Testis (tissue), 3 donors: ENCODE measurements around the gene BPIFA2. TPM values are rescaled to one million over a fixed set of nuclear protein-coding genes. Genes with fewer than 3 reads are reported as not detected.

Experiments used
- DNase-seq: peaks from one replicate; pipeline ENCODE4 v3.0.0-alpha.2; 2019
- H3K27ac ChIP-seq, 2 donors: fragments of 200-600 bp; sonication (generic); one replicate each; pipeline ENCODE4 v1.5.1; 2019
- H3K27me3 ChIP-seq: fragments of 200-600 bp; sonication (generic); one replicate; pipeline ENCODE4 v1.5.1; 2019
- H3K36me3 ChIP-seq: fragments of 200-600 bp; sonication (generic); one replicate; pipeline ENCODE4 v1.5.1; 2017; ENCODE audit warnings: low read depth; ENCODE audit errors: missing control alignments
- H3K4me1 ChIP-seq: fragments of 200-600 bp; sonication (generic); one replicate; pipeline ENCODE4 v1.5.1; 2019
- H3K4me3 ChIP-seq, 2 donors: fragments of 200-600 bp; sonication (generic); one replicate each; pipeline ENCODE4 v1.5.1; 2017 to 2019
- H3K9me3 ChIP-seq: fragments of 200-600 bp; sonication (generic); one replicate; pipeline ENCODE4 v1.5.1; 2017
- CTCF ChIP-seq, 3 experiments: fragments of 450-650 bp in 2 of 3; fragments of 200-600 bp in 1 of 3; sonication (generic) in 1 of 3; IDR thresholded peaks; one replicate each; pipeline ENCODE4 v1.5.1; 2016 to 2019; ENCODE audit warnings: antibody characterized with exemption in 3 of 3, mild to moderate bottlenecking in 2 of 3, moderate library complexity in 1 of 3
- POLR2A ChIP-seq: fragments of 450-650 bp; IDR thresholded peaks from one replicate; pipeline ENCODE4 v1.6.1; 2017; ENCODE audit warnings: antibody characterized with exemption, mild to moderate bottlenecking, moderate library complexity
- WGBS, 2 donors: methylation state at CpG; one replicate each; pipeline ENCODE4 v1.1.5; 2018; 5-methylcytosine and 5-hydroxymethylcytosine counted together
- intact Hi-C: fragments of 100-400 bp; cut with DNase I; formaldehyde crosslinking; loops from one replicate; pipeline ENCODE4 v1.15.1; 2023; ENCODE audit warnings: low total_unique reads
- polyA plus RNA-seq: library from polyadenylated mRNA; stranded (reverse); fragments of 350-450 nt; fragmentation: Illumina TruSeq; extraction: RNeasy Lipid Tissue Mini Kit (QIAGEN cat#74804); gene quantifications from one replicate; pipeline ENCODE4 v1.2.3, GENCODE V29; 2014; ENCODE audit warnings: low read depth, low replicate concordance; ENCODE audit not compliant: insufficient read depth
- total RNA-seq, 2 donors: library from RNA; depleted of rRNA; stranded (reverse); fragments of >200 nt; gene quantifications; one replicate each; pipeline ENCODE4 v1.2.3, GENCODE V29; 2016

The BPIFA2 gene
- total and polyA plus RNA-seq, 3 donors from 2014 or later = 1.3 to 1.4 TPM; not detected in 1

GRCh38 chr20:33172781-33173180, 4.8 kb downstream of the BPIFA2 start:
- Histone ChIP-seq H3K27ac (no peak overlapping the region), H3K36me3 (no peaks in the 10 kb centered on the region), H3K4me1 (no peaks in the 10 kb centered on the region), H3K27me3 (no peaks in the 10 kb centered on the region), H3K9me3 (no peaks in the 10 kb centered on the region), H3K4me3 (no peak overlapping the region)
- intact Hi-C loops = no loop called here
- DNase-seq = peak; percentile 39
- TF ChIP-seq POLR2A (no peak), CTCF (IDR thresholded peaks at IDR 0.05) (no peak)
- WGBS, 2 donors = 30 to 43% methylated on average over 7 of the region's 7 CpGs

- no peaks in the 10 kb centered on the region for H3K4me1 ChIP-seq
- WGBS, 2 donors = 90 to 96% methylated on average over 3 of the region's 3 CpGs
- no peak for DNase-seq
- H3K27ac ChIP-seq = no peak overlapping the region
- intact Hi-C loops = no loop called here
- no peaks in the 10 kb centered on the region for H3K27me3 ChIP-seq
- TF ChIP-seq CTCF (IDR thresholded peaks at IDR 0.05) = no peak
- TF ChIP-seq POLR2A = no peak
- no peak overlapping the region for H3K4me3 ChIP-seq
- H3K9me3 ChIP-seq = no peaks in the 10 kb centered on the region
- H3K36me3 ChIP-seq = no peaks in the 10 kb centered on the region
Observed at GRCh38 chr20:33175123-33175522, 7.2 kb downstream of the BPIFA2 start.

- intact Hi-C loops = no loop called here
- no peak overlapping the region for H3K27ac ChIP-seq
- no peak overlapping the region for H3K4me3 ChIP-seq
- no peaks in the 10 kb centered on the region for H3K9me3 ChIP-seq
- no peak for DNase-seq
- H3K36me3 ChIP-seq = no peaks in the 10 kb centered on the region
- no peak for TF ChIP-seq CTCF (IDR thresholded peaks at IDR 0.05)
- TF ChIP-seq POLR2A = no peak
- H3K4me1 ChIP-seq = no peaks in the 10 kb centered on the region
- H3K27me3 ChIP-seq = no peaks in the 10 kb centered on the region
- 80 to 85% methylated on average over 3 of the region's 3 CpGs for WGBS, 2 donors
Observed at GRCh38 chr20:33176101-33176500, 8.1 kb downstream of the BPIFA2 start.

GRCh38 chr20:33177866-33178265, 9.9 kb downstream of the BPIFA2 start:
- Histone ChIP-seq H3K4me1 (no peaks in the 10 kb centered on the region), H3K27me3 (no peaks in the 10 kb centered on the region), H3K9me3 (no peaks in the 10 kb centered on the region), H3K36me3 (no peaks in the 10 kb centered on the region), H3K4me3 (no peak overlapping the region), H3K27ac (no peak overlapping the region)
- 57 to 69% methylated on average over 9 of the region's 9 CpGs for WGBS, 2 donors
- TF ChIP-seq POLR2A (no peak), CTCF (IDR thresholded peaks at IDR 0.05) (no peak)
- peak; percentile 74 for DNase-seq
- intact Hi-C loops = no loop called here

- Histone ChIP-seq H3K9me3 (no peaks in the 10 kb centered on the region), H3K36me3 (no peaks in the 10 kb centered on the region), H3K4me1 (no peaks in the 10 kb centered on the region), H3K4me3 (no peak overlapping the region), H3K27me3 (no peaks in the 10 kb centered on the region), H3K27ac (no peak overlapping the region)
- no peak for TF ChIP-seq CTCF (IDR thresholded peaks at IDR 0.05)
- TF ChIP-seq POLR2A = no peak
- intact Hi-C loops = no loop called here
- WGBS, 2 donors = 61 to 75% methylated on average over 6 of the region's 6 CpGs
- DNase-seq = no peak
Observed at GRCh38 chr20:33178726-33179125, 10.8 kb downstream of the BPIFA2 start.
